HG02884 (cell line): ENCODE results near the gene WDFY4.

ENCODE experiments used
- ATAC-seq: cut with Tn5 transposase; IDR thresholded peaks from one replicate; pipeline ENCODE4 v1.9.1; 2021; ENCODE audit warnings: mild to moderate bottlenecking, moderate library complexity; ENCODE audit not compliant: unreplicated experiment

The WDFY4 gene

GRCh38 chr10:48740988-48741387 is 56.3 kb downstream of the WDFY4 start:
- ATAC-seq, result no peak

GRCh38 chr10:48742891-48743860 is 58.5 kb downstream of the WDFY4 start:
- ATAC-seq, result no peak

GRCh38 chr10:48744587-48744986 is 59.9 kb downstream of the WDFY4 start:
- no peak for ATAC-seq

- no peak for ATAC-seq
These were observed 61.1 kb downstream of the WDFY4 start for GRCh38 chr10:48745662-48746245.

- ATAC-seq, result no peak
These were observed 63.9 kb downstream of the WDFY4 start for GRCh38 chr10:48748573-48748972.

GRCh38 chr10:48749254-48749787 is 64.6 kb downstream of the WDFY4 start:
- ATAC-seq, result no peak

GRCh38 chr10:48750019-48750418 is 65.3 kb downstream of the WDFY4 start:
- ATAC-seq, result no peak

- no peak for ATAC-seq
These were observed 66.3 kb downstream of the WDFY4 start for GRCh38 chr10:48750991-48751390.

GRCh38 chr10:48751730-48752129 is 67.1 kb downstream of the WDFY4 start:
- ATAC-seq, result no peak

- no peak for ATAC-seq
These were observed 73.7 kb downstream of the WDFY4 start for GRCh38 chr10:48758411-48758810.

GRCh38 chr10:48759113-48759901 is 74.6 kb downstream of the WDFY4 start:
- ATAC-seq, result peak; percentile 86

- no peak for ATAC-seq
These were observed 76.3 kb downstream of the WDFY4 start for GRCh38 chr10:48760983-48761382.

- ATAC-seq, result no peak
These were observed 77.7 kb downstream of the WDFY4 start for GRCh38 chr10:48762064-48763042.

GRCh38 chr10:48763403-48763965 is 78.8 kb downstream of the WDFY4 start:
- ATAC-seq, result no peak

GRCh38 chr10:48764486-48764885 is 79.8 kb downstream of the WDFY4 start:
- ATAC-seq, result no peak

GRCh38 chr10:48765039-48765438 is 80.4 kb downstream of the WDFY4 start:
- ATAC-seq, result no peak

GRCh38 chr10:48765527-48765926 is 80.9 kb downstream of the WDFY4 start:
- ATAC-seq, result no peak

GRCh38 chr10:48767373-48768143 is 82.9 kb downstream of the WDFY4 start:
- no peak for ATAC-seq
